A673 (cell line): ENCODE measurements around the gene SLC4A7. TPM values are rescaled to one million over a fixed set of nuclear protein-coding genes. Genes with fewer than 3 reads are reported as not detected.
"Not testable (repeated sequence)": the region's sequence is repeated elsewhere in the genome, so short reads cannot be mapped to it uniquely, and the experiment has no call there.

ENCODE experiments used
- BruUV-seq: library from RNA; stranded (reverse); fragments of 400-500 nt; replicated peaks from 2 replicates; lab custom pipeline; 2021; lab: Mats Ljungman, UMichigan
- CTCF ChIA-PET: fragments of 300-600 bp; sonication (Branson Sonifier 250); formaldehyde crosslinking; loops from one replicate; lab custom pipeline; 2022; ENCODE audit warnings: antibody characterized with exemption; lab: Charles Lee
- POLR2A ChIA-PET: fragments of 300-600 bp; sonication (Branson Sonifier 250); formaldehyde crosslinking; loops from one replicate; lab custom pipeline; 2022; ENCODE audit warnings: antibody characterized with exemption; ENCODE audit not compliant: low non-redundant PET; lab: Charles Lee
- DNase-seq: peaks from one replicate; pipeline ENCODE4 v3.0.0-alpha.2; 2015; ENCODE audit warnings: low spot score
- H3K27ac ChIP-seq: fragments of 200-600 bp; sonication (generic); 2 replicates; pipeline ENCODE4 v1.5.1; 2016; ENCODE audit warnings: mixed run types, low read depth, mild to moderate bottlenecking, mixed read lengths, antibody characterized with exemption, low read length; ENCODE audit not compliant: poor library complexity, severe bottlenecking
- H3K27me3 ChIP-seq: fragments of 200-600 bp; sonication (generic); replicated peaks from 2 replicates; pipeline ENCODE4 v1.6.1; 2017; ENCODE audit warnings: mixed run types, low read depth, mild to moderate bottlenecking, mixed read lengths, antibody characterized with exemption, low read length; ENCODE audit not compliant: insufficient read depth, poor library complexity
- H3K36me3 ChIP-seq: fragments of 200-600 bp; sonication (generic); 2 replicates; pipeline ENCODE4 v1.6.1; 2016; ENCODE audit warnings: mixed run types, mild to moderate bottlenecking, mixed read lengths, antibody characterized with exemption, low read length; ENCODE audit not compliant: insufficient read depth, poor library complexity, severe bottlenecking
- H3K4me1 ChIP-seq: fragments of 200-600 bp; sonication (generic); 2 replicates; pipeline ENCODE4 v1.6.1; 2017; ENCODE audit warnings: mixed run types, mild to moderate bottlenecking, mixed read lengths, antibody characterized with exemption, low read length; ENCODE audit not compliant: insufficient read depth, poor library complexity, severe bottlenecking
- H3K4me3 ChIP-seq: fragments of 200-600 bp; sonication (generic); 2 replicates; pipeline ENCODE4 v1.5.1; 2016; ENCODE audit warnings: low read depth, mixed run types, mild to moderate bottlenecking, mixed read lengths, low read length; ENCODE audit not compliant: poor library complexity, severe bottlenecking
- H3K9me3 ChIP-seq: fragments of 200-600 bp; sonication (generic); 2 replicates; pipeline ENCODE4 v1.6.1; 2016; ENCODE audit warnings: mixed run types, low read depth, mild to moderate bottlenecking, mixed read lengths, antibody characterized with exemption, low read length; ENCODE audit not compliant: poor library complexity, severe bottlenecking
- CTCF ChIP-seq: fragments of 300-800, 200-600 bp; sonication (generic); conservative IDR thresholded peaks from 2 replicates; pipeline ENCODE4 v1.5.1; 2017; ENCODE audit warnings: low read depth, mild to moderate bottlenecking, antibody characterized with exemption, low read length, moderate library complexity, mixed read lengths
- EZH2 ChIP-seq: fragments of 200-600 bp; sonication (generic); IDR thresholded peaks from 2 replicates; pipeline ENCODE4 v1.6.1; 2017; ENCODE audit warnings: borderline replicate concordance, low read depth, mild to moderate bottlenecking, mixed read lengths, antibody characterized with exemption, low read length; ENCODE audit not compliant: poor library complexity, severe bottlenecking
- intact Hi-C: fragments of 100-400 bp; cut with micrococcal nuclease; formaldehyde crosslinking; loops from one replicate; pipeline ENCODE4 v1.10.0; 2022; ENCODE audit not compliant: unreplicated experiment
- total RNA-seq: library from RNA; stranded (reverse); gene quantifications from 2 replicates; pipeline ENCODE4 v1.2.3, GENCODE V29; 2021

SLC4A7 gene
- total RNA-seq, 1 experiment from 2014 or later, result 22.6 TPM

GRCh38 chr3:27449530-27450150 lies 34.5 kb downstream of the SLC4A7 start:
- no peak for DNase-seq
- Histone ChIP-seq H3K27me3 (no peaks in the 10 kb centered on the region), H3K36me3 (no peaks in the 10 kb centered on the region), H3K4me1 (peaks cover 9% of the 10 kb centered on the region), H3K4me3 (no peak overlapping the region), H3K27ac (no peak overlapping the region), H3K9me3 (no peaks in the 10 kb centered on the region)
- TF ChIP-seq CTCF (no peak), EZH2 (no peak)
- ChIA-PET CTCF (no interaction called here), POLR2A (no interaction called here)
- intact Hi-C loops, result no loop called here
- BruUV-seq, result no TSS peak

GRCh38 chr3:27442995-27443394 lies 41.2 kb downstream of the SLC4A7 start:
- H3K9me3 ChIP-seq, DNase-seq, H3K4me1 ChIP-seq, POLR2A ChIA-PET, H3K27ac ChIP-seq, H3K27me3 ChIP-seq, H3K36me3 ChIP-seq, CTCF ChIA-PET, BruUV-seq, intact Hi-C loops, H3K4me3 ChIP-seq: not testable (repeated sequence)

GRCh38 chr3:27438352-27438751 lies 45.8 kb downstream of the SLC4A7 start:
- intact Hi-C loops, H3K27ac ChIP-seq, DNase-seq, H3K36me3 ChIP-seq, BruUV-seq, H3K4me3 ChIP-seq, CTCF ChIA-PET, H3K4me1 ChIP-seq, H3K27me3 ChIP-seq, POLR2A ChIA-PET, H3K9me3 ChIP-seq: not testable (repeated sequence)

GRCh38 chr3:27431116-27431515 lies 53.1 kb downstream of the SLC4A7 start:
- Histone ChIP-seq H3K36me3 (peaks cover 16% of the 10 kb centered on the region), H3K4me3 (no peak overlapping the region), H3K27ac (no peak overlapping the region), H3K4me1 (peaks cover 8% of the 10 kb centered on the region), H3K9me3 (no peaks in the 10 kb centered on the region), H3K27me3 (no peaks in the 10 kb centered on the region)
- TF ChIP-seq EZH2 (no peak), CTCF (no peak)
- BruUV-seq, result no TSS peak
- ChIA-PET POLR2A (no interaction called here), CTCF (no interaction called here)
- intact Hi-C loops, result no loop called here
- DNase-seq, result peak; percentile 35
